HepG2 (cell line): Measurements from ENCODE around the gene HIPK4. TPM values are rescaled to one million over a fixed set of nuclear protein-coding genes. Genes with fewer than 3 reads are reported as not detected.

ENCODE experiments used
- HOXA5 ChIP-seq: sonication (generic); formaldehyde crosslinking; IDR thresholded peaks from 2 replicates; pipeline ENCODE4 v1.4.0; 2020; ENCODE audit warnings: missing genetic modification reagents
- HOXA9 ChIP-seq: sonication (generic); formaldehyde crosslinking; IDR thresholded peaks from 2 replicates; pipeline ENCODE4 v1.8.1; 2022; ENCODE audit warnings: missing genetic modification reagents, mild to moderate bottlenecking, moderate library complexity, borderline replicate concordance
- KAT7 ChIP-seq: IDR thresholded peaks from 2 replicates; pipeline ENCODE4 v1.6.1; 2018; ENCODE audit warnings: borderline replicate concordance, missing compliant biosample characterization
- NCOA2 ChIP-seq: sonication (generic); formaldehyde crosslinking; IDR thresholded peaks from 2 replicates; pipeline ENCODE4 v1.8.0; 2022; ENCODE audit warnings: inconsistent platforms
- PHF5A ChIP-seq: IDR thresholded peaks from one replicate; pipeline ENCODE4 v1.6.1; 2018; ENCODE audit warnings: low read depth, missing genetic modification reagents; ENCODE audit not compliant: unreplicated experiment
- RAD21 ChIP-seq: fragments of 450-650 bp; formaldehyde crosslinking; IDR thresholded peaks from 2 replicates; pipeline ENCODE4 v1.5.0; 2020; ENCODE audit warnings: mild to moderate bottlenecking
- SALL1 ChIP-seq: sonication (generic); formaldehyde crosslinking; IDR thresholded peaks from 2 replicates; pipeline ENCODE4 v1.8.0; 2022; ENCODE audit warnings: mild to moderate bottlenecking, missing genetic modification reagents
- SNAI1 ChIP-seq: sonication (generic); formaldehyde crosslinking; IDR thresholded peaks from 2 replicates; pipeline ENCODE4 v1.5.0; 2020; ENCODE audit warnings: mild to moderate bottlenecking, missing genetic modification reagents, borderline replicate concordance
- ZBTB1 ChIP-seq: sonication (generic); formaldehyde crosslinking; IDR thresholded peaks from 2 replicates; pipeline ENCODE4 v1.4.0; 2020; ENCODE audit warnings: missing genetic modification reagents, borderline replicate concordance
- ZEB1 ChIP-seq: IDR thresholded peaks from 2 replicates; pipeline ENCODE4 v1.6.1; 2012; ENCODE audit warnings: mild to moderate bottlenecking, low read depth, inconsistent platforms; ENCODE audit not compliant: insufficient replicate concordance
- ZNF20 ChIP-seq: sonication (generic); formaldehyde crosslinking; IDR thresholded peaks from 2 replicates; pipeline ENCODE4 v1.4.0; 2020; ENCODE audit warnings: mild to moderate bottlenecking, moderate library complexity, missing genetic modification reagents
- ZNF30 ChIP-seq: sonication (generic); formaldehyde crosslinking; IDR thresholded peaks from 2 replicates; pipeline ENCODE4 v1.5.0; 2020; ENCODE audit warnings: mild to moderate bottlenecking, missing genetic modification reagents
- ZNF674 ChIP-seq: sonication (generic); formaldehyde crosslinking; IDR thresholded peaks from 2 replicates; pipeline ENCODE4 v1.5.0; 2020; ENCODE audit warnings: low read depth, mild to moderate bottlenecking, missing genetic modification reagents
- polyA plus RNA-seq, 8 experiments: library from polyadenylated mRNA; depleted of rRNA in 3 of 8; stranded (reverse) in 7 of 8; unstranded in 1 of 8; fragments of >200 nt; fragmentation: Illumina TruSeq in 4 of 8; extraction: Trizol in 4 of 8; gene quantifications; 2 replicates each; pipeline versions ENCODE4 v1.2.1 to v1.2.3, GENCODE V29; 2011 to 2016; ENCODE audit warnings: low read depth in 4 of 8, missing spikeins in 1 of 8, mixed read lengths in 1 of 8; ENCODE audit not compliant: insufficient read depth in 1 of 8
- total RNA-seq, 5 experiments: library from RNA; depleted of rRNA; stranded (reverse); fragments of >200 nt; fragmentation: Illumina TruSeq; extraction: Trizol; gene quantifications; 2 replicates each; pipeline ENCODE4 v1.2.3, GENCODE V29; 2016; ENCODE audit warnings: low read depth in 1 of 5
- TF ChIP-seq, protein P1 (sequence below): sonication (generic); formaldehyde crosslinking; conservative IDR thresholded peaks from 2 replicates; pipeline ENCODE4 v1.8.1; 2023; ENCODE audit warnings: missing genetic modification reagents
- TF ChIP-seq, protein P2 (sequence below): sonication (generic); formaldehyde crosslinking; IDR thresholded peaks from 2 replicates; pipeline ENCODE4 v1.8.0; 2022; ENCODE audit warnings: missing genetic modification reagents, low read depth, mild to moderate bottlenecking, borderline replicate concordance
- TF ChIP-seq, protein P3 (sequence below): IDR thresholded peaks from 2 replicates; pipeline ENCODE4 v1.6.1; 2016; ENCODE audit warnings: mild to moderate bottlenecking
- TF ChIP-seq, protein P4 (sequence below): sonication (generic); formaldehyde crosslinking; IDR thresholded peaks from 2 replicates; pipeline ENCODE4 v1.5.0; 2020; ENCODE audit warnings: missing genetic modification reagents
- TF ChIP-seq, protein P5 (sequence below): fragments of 450-650 bp; IDR thresholded peaks from 2 replicates; pipeline ENCODE4 v1.6.1; 2016
- TF ChIP-seq, protein P6 (sequence below): sonication (generic); formaldehyde crosslinking; IDR thresholded peaks from 2 replicates; pipeline ENCODE4 v1.4.0; 2020; ENCODE audit warnings: missing genetic modification reagents, borderline replicate concordance

HIPK4 gene
- total and polyA plus RNA-seq, 2 of the 13 experiments (the other 11 are each of a cell fraction or from before 2014, with no cell fraction given), result 0.03 TPM; not detected in 1

DNA sequence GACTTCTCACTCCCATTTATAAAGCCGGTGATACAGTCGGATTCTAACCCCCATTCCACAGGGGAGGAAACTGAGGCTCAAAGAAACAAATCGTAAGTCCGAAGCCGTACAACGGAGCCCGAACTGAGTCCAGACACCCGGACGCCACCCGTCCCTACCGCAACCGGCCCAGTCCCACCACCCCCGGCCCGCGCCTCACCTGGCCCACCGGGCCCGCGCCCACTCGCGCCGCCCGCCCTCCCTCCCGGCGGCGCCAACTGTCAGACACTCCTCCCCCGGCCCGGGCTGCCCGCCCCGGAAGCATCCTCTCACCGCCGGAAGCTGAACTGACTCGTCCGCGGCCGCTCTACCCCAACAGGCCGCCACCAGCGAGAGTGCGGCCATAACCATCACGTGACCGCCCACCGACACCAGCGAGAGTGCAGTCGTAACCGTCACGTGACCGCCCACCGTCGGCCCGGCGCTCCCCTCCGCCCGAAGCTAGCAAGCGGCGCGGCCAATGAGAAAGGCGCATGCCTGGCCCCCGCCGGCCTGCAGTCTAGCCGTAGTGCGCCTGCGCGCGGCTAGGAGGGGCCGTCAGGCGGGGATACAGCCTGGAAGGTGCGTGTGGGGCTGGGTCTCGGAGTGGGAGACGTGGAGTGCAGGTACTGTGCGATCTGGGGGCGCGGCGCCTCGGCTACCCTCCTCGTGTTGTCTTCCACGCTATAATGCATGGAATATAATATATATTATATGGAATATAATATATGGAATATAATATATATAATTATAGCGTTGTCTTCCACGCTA is 41.7 kb downstream of the HIPK4 start, which contains the start of the genes C19orf47 and PLD3 (continued):
- TF ChIP-seq, protein P1, sequence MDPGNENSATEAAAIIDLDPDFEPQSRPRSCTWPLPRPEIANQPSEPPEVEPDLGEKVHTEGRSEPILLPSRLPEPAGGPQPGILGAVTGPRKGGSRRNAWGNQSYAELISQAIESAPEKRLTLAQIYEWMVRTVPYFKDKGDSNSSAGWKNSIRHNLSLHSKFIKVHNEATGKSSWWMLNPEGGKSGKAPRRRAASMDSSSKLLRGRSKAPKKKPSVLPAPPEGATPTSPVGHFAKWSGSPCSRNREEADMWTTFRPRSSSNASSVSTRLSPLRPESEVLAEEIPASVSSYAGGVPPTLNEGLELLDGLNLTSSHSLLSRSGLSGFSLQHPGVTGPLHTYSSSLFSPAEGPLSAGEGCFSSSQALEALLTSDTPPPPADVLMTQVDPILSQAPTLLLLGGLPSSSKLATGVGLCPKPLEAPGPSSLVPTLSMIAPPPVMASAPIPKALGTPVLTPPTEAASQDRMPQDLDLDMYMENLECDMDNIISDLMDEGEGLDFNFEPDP, result no peak
- TF ChIP-seq ZBTB1 (CRISPR knock-in tag) (no peak), ZNF674 (CRISPR knock-in tag) (no peak), SALL1 (peak; percentile 71), ZNF20 (CRISPR knock-in tag) (no peak), NCOA2 (CRISPR knock-in tag) (peak; percentile 42; the same call in 1 of the 2 replicates), SNAI1 (no peak), PHF5A (no peak), ZEB1 (no peak), KAT7 (CRISPR knock-in tag) (no peak; the same call in 1 of the 2 replicates), HOXA5 (CRISPR knock-in tag) (peak; percentile 61; the same call in 1 of the 2 replicates), ZNF30 (no peak), RAD21 (CRISPR knock-in tag) (peak; percentile 51; the same call in 1 of the 2 replicates), HOXA9 (CRISPR knock-in tag) (no peak; the same call in 1 of the 2 replicates)
- TF ChIP-seq, protein P2, sequence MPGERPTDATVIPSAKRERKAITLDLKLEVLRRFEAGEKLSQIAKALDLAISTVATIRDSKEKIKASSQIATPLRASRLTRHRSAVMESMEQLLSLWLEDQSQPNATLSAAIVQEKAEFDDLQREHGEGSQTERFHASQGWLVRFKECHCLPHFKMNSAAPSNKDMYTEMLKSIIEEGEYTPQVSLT (CRISPR knock-in tag), result no peak
- TF ChIP-seq, protein P3, sequence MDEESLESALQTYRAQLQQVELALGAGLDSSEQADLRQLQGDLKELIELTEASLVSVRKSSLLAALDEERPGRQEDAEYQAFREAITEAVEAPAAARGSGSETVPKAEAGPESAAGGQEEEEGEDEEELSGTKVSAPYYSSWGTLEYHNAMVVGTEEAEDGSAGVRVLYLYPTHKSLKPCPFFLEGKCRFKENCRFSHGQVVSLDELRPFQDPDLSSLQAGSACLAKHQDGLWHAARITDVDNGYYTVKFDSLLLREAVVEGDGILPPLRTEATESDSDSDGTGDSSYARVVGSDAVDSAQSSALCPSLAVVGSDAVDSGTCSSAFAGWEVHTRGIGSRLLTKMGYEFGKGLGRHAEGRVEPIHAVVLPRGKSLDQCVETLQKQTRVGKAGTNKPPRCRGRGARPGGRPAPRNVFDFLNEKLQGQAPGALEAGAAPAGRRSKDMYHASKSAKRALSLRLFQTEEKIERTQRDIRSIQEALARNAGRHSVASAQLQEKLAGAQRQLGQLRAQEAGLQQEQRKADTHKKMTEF (CRISPR knock-in tag), result peak; percentile 64
- TF ChIP-seq, protein P4, sequence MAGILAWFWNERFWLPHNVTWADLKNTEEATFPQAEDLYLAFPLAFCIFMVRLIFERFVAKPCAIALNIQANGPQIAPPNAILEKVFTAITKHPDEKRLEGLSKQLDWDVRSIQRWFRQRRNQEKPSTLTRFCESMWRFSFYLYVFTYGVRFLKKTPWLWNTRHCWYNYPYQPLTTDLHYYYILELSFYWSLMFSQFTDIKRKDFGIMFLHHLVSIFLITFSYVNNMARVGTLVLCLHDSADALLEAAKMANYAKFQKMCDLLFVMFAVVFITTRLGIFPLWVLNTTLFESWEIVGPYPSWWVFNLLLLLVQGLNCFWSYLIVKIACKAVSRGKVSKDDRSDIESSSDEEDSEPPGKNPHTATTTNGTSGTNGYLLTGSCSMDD (CRISPR knock-in tag), result no peak
- TF ChIP-seq, protein P5, sequence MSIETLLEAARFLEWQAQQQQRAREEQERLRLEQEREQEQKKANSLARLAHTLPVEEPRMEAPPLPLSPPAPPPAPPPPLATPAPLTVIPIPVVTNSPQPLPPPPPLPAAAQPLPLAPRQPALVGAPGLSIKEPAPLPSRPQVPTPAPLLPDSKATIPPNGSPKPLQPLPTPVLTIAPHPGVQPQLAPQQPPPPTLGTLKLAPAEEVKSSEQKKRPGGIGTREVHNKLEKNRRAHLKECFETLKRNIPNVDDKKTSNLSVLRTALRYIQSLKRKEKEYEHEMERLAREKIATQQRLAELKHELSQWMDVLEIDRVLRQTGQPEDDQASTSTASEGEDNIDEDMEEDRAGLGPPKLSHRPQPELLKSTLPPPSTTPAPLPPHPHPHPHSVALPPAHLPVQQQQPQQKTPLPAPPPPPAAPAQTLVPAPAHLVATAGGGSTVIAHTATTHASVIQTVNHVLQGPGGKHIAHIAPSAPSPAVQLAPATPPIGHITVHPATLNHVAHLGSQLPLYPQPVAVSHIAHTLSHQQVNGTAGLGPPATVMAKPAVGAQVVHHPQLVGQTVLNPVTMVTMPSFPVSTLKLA, result peak; percentile 89
- TF ChIP-seq, protein P6, sequence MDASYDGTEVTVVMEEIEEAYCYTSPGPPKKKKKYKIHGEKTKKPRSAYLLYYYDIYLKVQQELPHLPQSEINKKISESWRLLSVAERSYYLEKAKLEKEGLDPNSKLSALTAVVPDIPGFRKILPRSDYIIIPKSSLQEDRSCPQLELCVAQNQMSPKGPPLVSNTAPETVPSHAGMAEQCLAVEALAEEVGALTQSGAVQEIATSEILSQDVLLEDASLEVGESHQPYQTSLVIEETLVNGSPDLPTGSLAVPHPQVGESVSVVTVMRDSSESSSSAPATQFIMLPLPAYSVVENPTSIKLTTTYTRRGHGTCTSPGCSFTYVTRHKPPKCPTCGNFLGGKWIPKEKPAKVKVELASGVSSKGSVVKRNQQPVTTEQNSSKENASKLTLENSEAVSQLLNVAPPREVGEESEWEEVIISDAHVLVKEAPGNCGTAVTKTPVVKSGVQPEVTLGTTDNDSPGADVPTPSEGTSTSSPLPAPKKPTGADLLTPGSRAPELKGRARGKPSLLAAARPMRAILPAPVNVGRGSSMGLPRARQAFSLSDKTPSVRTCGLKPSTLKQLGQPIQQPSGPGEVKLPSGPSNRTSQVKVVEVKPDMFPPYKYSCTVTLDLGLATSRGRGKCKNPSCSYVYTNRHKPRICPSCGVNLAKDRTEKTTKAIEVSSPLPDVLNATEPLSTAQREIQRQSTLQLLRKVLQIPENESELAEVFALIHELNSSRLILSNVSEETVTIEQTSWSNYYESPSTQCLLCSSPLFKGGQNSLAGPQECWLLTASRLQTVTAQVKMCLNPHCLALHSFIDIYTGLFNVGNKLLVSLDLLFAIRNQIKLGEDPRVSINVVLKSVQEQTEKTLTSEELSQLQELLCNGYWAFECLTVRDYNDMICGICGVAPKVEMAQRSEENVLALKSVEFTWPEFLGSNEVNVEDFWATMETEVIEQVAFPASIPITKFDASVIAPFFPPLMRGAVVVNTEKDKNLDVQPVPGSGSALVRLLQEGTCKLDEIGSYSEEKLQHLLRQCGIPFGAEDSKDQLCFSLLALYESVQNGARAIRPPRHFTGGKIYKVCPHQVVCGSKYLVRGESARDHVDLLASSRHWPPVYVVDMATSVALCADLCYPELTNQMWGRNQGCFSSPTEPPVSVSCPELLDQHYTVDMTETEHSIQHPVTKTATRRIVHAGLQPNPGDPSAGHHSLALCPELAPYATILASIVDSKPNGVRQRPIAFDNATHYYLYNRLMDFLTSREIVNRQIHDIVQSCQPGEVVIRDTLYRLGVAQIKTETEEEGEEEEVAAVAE, result peak; percentile 1; the same call in 1 of the 2 replicates
